ENCODE results near the gene UBE2Q1.

- TF ChIP-seq ATF3 (IDR thresholded peaks at IDR 0.05; ENCODE audit: insufficient read depth, low read depth, low read length): no peak
- TF ChIP-seq SRF (IDR thresholded peaks at IDR 0.05; ENCODE audit: low read depth, low read length): no peak
These were observed 54.6 kb downstream of the UBE2Q1 start for GRCh38 chr1:154503898-154504297.

Data from H1 (cell line).